Spleen (tissue), 7 donors: ENCODE data around the gene SFT2D1.

Experiments used
- CTCF ChIP-seq, 11 experiments: fragments of 200-600 bp in 7 of 11; fragments of 450-650 bp in 4 of 11; sonication (generic) in 4 of 11; IDR thresholded peaks in 8 of 11; conservative IDR thresholded peaks in 3 of 11; 1 replicate in 7 of 11; 2 replicates in 4 of 11; pipeline versions ENCODE4 v1.4.0 to v1.8.0; 2016 to 2021; ENCODE audit warnings: antibody characterized with exemption in 11 of 11, inconsistent platforms in 4 of 11, mild to moderate bottlenecking in 1 of 11
- POLR2A ChIP-seq, 3 donors: fragments of 450-650 bp; IDR thresholded peaks; one replicate each; pipeline ENCODE4 v1.5.1; 2017; ENCODE audit warnings: antibody characterized with exemption in 3 of 3, mild to moderate bottlenecking in 1 of 3
- donor health status: DM: no; HTN: no; CAD: no; lungs with moderate emphysema.
- donor health status: DM: no; HTN: no; CAD: no.
- donor health status: DM: no; HTN: no; CAD: no.

- TF ChIP-seq POLR2A (IDR thresholded peaks at IDR 0.05) (no peak), CTCF (IDR thresholded peaks at IDR 0.05 in 8 of 11, conservative IDR thresholded peaks at IDR 0.05 in 3 of 11) (no peak)
Observed at GRCh38 chr6:166293731-166294584, 48.4 kb downstream of the SFT2D1 start.
